Epithelial cell of proximal tubule (primary cell): ENCODE measurements around the gene CA4. TPM values are rescaled to one million over a fixed set of nuclear protein-coding genes. Genes with fewer than 3 reads are reported as not detected.
"Not testable (repeated sequence)": the region's sequence is repeated elsewhere in the genome, so short reads cannot be mapped to it uniquely, and the experiment has no call there.

ENCODE experiments used
- DNase-seq: peaks from one replicate; pipeline ENCODE4 v3.0.0-alpha.2; 2011; ENCODE audit warnings: low read depth
- H3K4me3 ChIP-seq: 2 replicates; pipeline ENCODE4 v1.5.1; 2011; ENCODE audit warnings: low read depth, mild to moderate bottlenecking, low read length
- total RNA-seq: library from RNA; depleted of rRNA; stranded (reverse); fragments of >200 nt; gene quantifications from 2 replicates; pipeline ENCODE4 v1.2.3, GENCODE V29; 2015
- TF ChIP-seq, protein P1 (sequence below): conservative IDR thresholded peaks from 2 replicates; pipeline ENCODE4 v1.5.1; 2012; ENCODE audit warnings: low read depth, mild to moderate bottlenecking, low read length

CA4 gene
- total RNA-seq, 1 donor from 2014 or later = not detected

- no peak overlapping the region for H3K4me3 ChIP-seq
- TF ChIP-seq, protein P1, sequence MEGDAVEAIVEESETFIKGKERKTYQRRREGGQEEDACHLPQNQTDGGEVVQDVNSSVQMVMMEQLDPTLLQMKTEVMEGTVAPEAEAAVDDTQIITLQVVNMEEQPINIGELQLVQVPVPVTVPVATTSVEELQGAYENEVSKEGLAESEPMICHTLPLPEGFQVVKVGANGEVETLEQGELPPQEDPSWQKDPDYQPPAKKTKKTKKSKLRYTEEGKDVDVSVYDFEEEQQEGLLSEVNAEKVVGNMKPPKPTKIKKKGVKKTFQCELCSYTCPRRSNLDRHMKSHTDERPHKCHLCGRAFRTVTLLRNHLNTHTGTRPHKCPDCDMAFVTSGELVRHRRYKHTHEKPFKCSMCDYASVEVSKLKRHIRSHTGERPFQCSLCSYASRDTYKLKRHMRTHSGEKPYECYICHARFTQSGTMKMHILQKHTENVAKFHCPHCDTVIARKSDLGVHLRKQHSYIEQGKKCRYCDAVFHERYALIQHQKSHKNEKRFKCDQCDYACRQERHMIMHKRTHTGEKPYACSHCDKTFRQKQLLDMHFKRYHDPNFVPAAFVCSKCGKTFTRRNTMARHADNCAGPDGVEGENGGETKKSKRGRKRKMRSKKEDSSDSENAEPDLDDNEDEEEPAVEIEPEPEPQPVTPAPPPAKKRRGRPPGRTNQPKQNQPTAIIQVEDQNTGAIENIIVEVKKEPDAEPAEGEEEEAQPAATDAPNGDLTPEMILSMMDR = no peak
- no peak for DNase-seq
These were observed 41.1 kb upstream of the CA4 start for GRCh38 chr17:60108712-60109111.

DNA sequence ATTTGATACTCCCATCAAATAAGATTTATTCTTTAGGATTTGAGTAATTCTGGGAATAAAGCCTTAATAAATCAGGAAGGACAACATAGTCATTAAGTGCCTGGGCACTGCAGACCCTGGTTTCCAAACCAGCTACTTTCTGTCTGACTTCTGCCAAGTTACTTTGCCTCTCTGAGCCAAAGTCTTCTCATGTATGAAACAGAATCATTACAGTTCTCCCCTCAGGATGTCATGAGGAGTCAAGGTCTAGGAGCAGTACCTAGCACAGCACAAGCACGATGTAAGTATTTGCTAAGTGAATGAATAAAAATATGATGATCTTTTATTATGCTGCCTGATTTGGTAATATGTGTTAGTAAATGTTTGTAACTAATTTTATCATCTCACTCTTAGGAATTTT, 40.6 kb upstream of the CA4 start:
- no peak for DNase-seq
- no peak overlapping the region for H3K4me3 ChIP-seq
- TF ChIP-seq, protein P1 = no peak

DNA sequence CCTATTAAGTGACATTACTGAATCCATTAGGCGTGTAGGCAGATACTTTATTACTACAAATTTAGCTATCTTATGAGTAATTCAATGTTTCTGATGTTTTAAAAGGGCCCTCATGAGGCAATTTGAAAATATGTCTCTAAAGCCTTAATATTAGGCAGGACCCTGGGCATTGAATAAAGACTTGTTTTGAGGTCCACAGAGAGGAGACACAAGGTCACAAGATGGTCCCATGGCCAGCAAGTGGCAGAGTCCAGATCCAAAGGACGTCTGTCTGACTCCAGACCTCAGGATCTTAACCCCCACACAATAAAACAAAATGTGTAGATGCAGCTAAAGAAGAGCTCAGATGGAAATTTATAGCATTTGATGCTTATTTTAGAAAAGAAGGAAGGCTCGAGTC, 39.2 kb upstream of the CA4 start:
- no peak for DNase-seq
- TF ChIP-seq, protein P1 = no peak
- no peak overlapping the region for H3K4me3 ChIP-seq

- not testable (repeated sequence) for H3K4me3 ChIP-seq, DNase-seq
These were observed 38.1 kb upstream of the CA4 start for GRCh38 chr17:60111661-60112060.

- DNase-seq, H3K4me3 ChIP-seq: not testable (repeated sequence)
These were observed 34.4 kb upstream of the CA4 start for GRCh38 chr17:60115364-60115763.

DNA sequence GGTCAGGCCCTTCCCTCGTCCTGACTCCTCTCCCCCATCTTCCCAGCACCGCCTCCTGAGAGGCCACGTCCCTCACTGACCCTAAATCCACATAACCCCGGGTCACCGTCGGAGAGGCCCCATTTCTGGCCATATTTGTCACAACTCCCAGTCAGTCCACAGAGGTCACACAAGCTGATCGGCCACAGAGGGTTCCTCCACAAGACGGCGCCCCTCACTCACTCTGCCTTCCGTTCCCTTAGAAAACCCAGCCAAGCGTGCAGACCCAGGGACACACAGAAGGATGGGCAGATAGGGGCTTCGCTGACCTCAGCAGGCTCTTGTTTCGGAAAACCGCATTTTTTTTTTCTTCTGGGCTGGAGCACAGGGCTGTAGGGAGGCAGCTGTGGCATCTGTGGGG, 33.6 kb upstream of the CA4 start:
- not testable (repeated sequence) for DNase-seq, H3K4me3 ChIP-seq

GRCh38 chr17:60119162-60119561, 30.6 kb upstream of the CA4 start:
- H3K4me3 ChIP-seq, DNase-seq: not testable (repeated sequence)

DNA sequence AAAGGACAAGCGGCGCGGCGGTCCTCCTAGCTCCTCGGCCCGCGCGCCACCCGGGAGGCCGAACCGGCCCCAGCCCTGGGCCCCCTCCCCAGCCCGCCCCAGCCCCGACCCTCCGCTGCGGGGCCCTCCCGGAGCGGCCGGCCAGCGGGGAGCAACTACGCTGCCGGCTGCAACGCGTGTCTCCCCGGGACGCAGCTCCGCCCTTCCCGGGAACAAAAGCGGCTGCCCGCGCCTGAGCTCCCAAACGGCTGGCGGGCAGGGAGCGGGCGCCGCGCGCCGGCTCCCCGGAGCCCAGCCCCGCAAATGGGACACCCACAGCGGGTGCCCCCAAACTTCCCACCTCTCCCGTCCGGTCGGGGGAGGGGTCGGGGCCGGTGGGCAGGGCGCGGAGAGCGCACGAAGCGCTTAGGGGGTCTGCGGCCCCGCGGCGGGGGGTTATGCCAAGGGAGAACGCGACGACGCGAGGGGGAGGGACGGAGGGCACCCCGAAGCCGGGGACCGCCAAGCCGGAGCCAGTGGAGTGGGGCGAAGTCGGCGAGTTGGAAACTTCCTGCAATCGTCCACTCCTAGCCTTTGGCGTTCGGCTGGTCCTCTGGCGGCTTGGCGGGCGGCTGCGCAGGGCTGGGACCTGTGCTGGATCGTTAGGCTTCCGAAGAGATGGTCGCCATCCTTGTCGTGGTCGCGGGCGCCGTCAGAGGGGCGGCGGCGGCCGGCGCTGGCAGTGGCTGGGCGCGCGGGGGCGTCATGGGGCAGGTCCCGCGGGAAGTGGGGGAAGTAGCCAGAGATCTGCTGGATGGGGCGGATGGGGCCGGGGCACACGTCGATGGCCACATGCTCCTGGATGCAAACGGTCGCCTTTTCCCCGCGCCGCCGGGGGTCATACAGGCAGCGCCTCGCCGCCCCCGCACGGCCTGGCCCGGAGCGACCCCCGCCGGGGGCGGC, 29.7 kb upstream of the CA4 start:
- not testable (repeated sequence) for DNase-seq, H3K4me3 ChIP-seq

DNA sequence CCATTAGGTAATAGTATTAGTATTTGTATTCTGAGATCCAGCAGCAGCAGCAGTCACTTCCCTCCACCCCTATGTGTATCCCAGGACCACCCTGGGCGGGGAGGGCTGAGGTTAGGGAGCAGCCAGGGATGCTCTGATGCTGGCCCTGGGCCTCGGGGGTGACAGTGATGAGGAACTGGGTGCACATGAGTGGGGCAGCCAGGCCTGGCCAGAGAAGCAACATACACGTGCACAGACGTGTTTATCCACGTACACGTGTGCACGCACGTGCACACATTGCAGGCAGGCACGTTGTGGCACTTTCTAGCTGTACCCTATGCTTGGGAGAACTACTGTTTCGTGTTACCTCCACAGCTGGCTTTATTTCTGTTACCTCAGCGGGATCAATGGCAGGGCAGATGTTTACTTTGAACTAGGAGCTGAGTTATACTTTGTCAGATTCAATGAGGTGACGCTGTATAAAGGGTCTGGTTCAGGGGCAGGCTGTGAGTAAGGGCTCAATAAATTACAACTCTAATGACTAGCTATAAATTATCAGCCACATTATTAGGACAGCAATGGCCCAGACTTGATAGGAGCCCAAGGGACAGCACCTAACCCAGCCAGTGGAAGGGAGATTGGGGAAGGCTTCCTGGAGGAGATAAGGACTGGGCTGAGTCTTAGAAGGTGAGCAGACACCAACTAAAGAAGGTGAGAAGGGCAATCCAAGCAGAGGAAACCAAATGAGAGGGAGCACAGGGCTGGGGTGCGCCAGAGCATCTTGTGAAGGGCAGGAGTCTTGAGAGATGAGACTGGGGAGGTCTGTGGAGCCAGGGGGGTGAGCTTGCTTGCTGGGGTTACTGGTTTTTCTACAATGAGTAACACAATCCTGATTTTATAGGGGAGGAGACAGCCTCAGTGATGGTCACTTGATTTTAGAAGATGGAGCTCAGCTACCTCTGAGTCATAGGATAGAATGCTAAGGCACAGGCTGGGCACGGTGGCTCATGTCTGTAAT, 22.4 kb upstream of the CA4 start:
- no peak overlapping the region for H3K4me3 ChIP-seq
- TF ChIP-seq, protein P1 = no peak
- no peak for DNase-seq
